BE2C (cell line): ENCODE results near the gene TNFRSF14.

Experiments used
- DNase-seq: peaks from one replicate; pipeline ENCODE4 v3.0.0-alpha.2; 2020
- H3K27me3 ChIP-seq: fragments of 250-450 bp; sonication (Bioruptor Pico); 2 replicates; pipeline ENCODE4 v1.5.1; 2020; ENCODE audit warnings: mild to moderate bottlenecking
- H3K36me3 ChIP-seq: fragments of 250-450 bp; sonication (Bioruptor Pico); 2 replicates; pipeline ENCODE4 v1.5.1; 2020; ENCODE audit warnings: mild to moderate bottlenecking
- H3K4me1 ChIP-seq: fragments of 250-450 bp; sonication (Bioruptor Pico); 2 replicates; pipeline ENCODE4 v1.5.1; 2020
- H3K4me3 ChIP-seq: 2 replicates; pipeline ENCODE4 v1.5.1; 2011; ENCODE audit warnings: low read depth, low read length
- H3K9me3 ChIP-seq: fragments of 250-450 bp; sonication (Bioruptor Pico); 2 replicates; pipeline ENCODE4 v1.5.1; 2020
- TF ChIP-seq, protein P1 (sequence below): IDR thresholded peaks from 2 replicates; pipeline ENCODE4 v1.5.1; 2012; ENCODE audit warnings: mild to moderate bottlenecking, low read depth, low read length

TNFRSF14 gene

DNA sequence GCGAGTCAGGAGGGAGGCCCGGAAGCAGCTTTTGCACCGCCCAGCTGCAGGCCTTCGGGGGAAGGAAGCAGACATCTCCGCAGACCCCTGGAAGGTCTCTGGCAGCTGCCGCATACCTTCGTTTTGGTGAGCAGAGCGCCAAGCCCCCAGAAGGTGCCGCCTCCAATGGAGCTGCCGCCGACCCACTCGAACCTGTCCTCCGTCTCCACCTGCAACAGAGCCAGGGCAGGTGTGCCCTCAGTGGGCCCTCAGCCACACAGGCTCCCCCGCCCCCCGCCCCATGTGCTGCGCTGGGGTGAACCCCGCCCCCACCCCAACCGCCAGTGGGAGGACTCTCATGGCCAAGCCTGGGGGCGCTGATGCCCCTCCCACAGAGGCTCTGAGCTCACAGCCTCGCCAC is 36.0 kb upstream of the TNFRSF14 start:
- DNase-seq: no peak
- no peak overlapping the region for H3K4me3 ChIP-seq
- H3K36me3 ChIP-seq: peaks cover 25% of the 10 kb centered on the region
- no peaks in the 10 kb centered on the region for H3K4me1 ChIP-seq
- no peaks in the 10 kb centered on the region for H3K9me3 ChIP-seq
- H3K27me3 ChIP-seq: no peaks in the 10 kb centered on the region
- TF ChIP-seq, protein P1, sequence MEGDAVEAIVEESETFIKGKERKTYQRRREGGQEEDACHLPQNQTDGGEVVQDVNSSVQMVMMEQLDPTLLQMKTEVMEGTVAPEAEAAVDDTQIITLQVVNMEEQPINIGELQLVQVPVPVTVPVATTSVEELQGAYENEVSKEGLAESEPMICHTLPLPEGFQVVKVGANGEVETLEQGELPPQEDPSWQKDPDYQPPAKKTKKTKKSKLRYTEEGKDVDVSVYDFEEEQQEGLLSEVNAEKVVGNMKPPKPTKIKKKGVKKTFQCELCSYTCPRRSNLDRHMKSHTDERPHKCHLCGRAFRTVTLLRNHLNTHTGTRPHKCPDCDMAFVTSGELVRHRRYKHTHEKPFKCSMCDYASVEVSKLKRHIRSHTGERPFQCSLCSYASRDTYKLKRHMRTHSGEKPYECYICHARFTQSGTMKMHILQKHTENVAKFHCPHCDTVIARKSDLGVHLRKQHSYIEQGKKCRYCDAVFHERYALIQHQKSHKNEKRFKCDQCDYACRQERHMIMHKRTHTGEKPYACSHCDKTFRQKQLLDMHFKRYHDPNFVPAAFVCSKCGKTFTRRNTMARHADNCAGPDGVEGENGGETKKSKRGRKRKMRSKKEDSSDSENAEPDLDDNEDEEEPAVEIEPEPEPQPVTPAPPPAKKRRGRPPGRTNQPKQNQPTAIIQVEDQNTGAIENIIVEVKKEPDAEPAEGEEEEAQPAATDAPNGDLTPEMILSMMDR: no peak

DNA sequence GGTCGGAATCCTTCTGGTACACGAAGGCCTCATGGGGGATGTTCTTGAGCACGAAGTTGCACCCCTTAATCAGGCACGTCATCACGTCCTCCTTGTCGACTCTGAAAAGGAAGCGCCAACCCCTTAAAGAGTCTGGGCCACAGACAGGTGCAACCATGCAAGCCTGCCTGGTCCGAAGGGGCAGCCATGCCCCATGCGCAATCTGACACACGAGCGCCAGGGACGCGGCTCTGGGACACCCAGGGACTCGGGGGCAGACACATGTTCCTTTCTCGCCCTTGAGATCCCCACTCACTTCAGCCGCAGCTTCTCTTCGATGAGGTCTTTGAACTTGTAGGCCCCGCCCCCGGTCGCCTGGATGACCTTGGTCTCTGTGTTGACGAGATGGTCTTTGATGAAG is 35.4 kb upstream of the TNFRSF14 start:
- TF ChIP-seq, protein P1: no peak
- Histone ChIP-seq H3K9me3 (no peaks in the 10 kb centered on the region), H3K4me3 (no peak overlapping the region), H3K27me3 (no peaks in the 10 kb centered on the region), H3K36me3 (peaks cover 25% of the 10 kb centered on the region), H3K4me1 (no peaks in the 10 kb centered on the region)
- no peak for DNase-seq

DNA sequence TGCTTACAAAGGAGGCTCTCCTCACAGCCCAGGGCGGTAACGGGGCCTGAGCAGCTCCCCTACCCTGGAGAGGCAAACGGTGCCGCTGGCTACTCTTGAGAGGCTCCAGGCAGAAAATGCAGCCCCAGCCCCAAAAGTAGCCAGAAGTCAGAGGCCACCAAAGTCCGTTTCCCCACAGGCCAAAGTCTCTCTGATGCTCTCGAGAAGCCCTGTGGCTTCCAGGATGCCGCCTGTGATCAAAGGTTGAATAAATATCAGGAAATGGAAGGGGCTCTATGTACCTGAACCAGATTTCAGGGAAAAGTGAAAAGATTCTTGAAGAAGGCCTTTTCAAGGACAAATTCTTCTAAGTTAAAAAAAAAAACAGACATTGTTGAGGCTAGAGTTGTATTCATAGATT is 33.9 kb upstream of the TNFRSF14 start:
- H3K9me3 ChIP-seq: no peaks in the 10 kb centered on the region
- no peak for DNase-seq
- H3K36me3 ChIP-seq: peaks cover 21% of the 10 kb centered on the region
- H3K4me1 ChIP-seq: peaks cover 4% of the 10 kb centered on the region; the same call in 1 of the 2 replicates
- no peaks in the 10 kb centered on the region for H3K27me3 ChIP-seq
- TF ChIP-seq, protein P1: no peak
- no peak overlapping the region for H3K4me3 ChIP-seq

DNA sequence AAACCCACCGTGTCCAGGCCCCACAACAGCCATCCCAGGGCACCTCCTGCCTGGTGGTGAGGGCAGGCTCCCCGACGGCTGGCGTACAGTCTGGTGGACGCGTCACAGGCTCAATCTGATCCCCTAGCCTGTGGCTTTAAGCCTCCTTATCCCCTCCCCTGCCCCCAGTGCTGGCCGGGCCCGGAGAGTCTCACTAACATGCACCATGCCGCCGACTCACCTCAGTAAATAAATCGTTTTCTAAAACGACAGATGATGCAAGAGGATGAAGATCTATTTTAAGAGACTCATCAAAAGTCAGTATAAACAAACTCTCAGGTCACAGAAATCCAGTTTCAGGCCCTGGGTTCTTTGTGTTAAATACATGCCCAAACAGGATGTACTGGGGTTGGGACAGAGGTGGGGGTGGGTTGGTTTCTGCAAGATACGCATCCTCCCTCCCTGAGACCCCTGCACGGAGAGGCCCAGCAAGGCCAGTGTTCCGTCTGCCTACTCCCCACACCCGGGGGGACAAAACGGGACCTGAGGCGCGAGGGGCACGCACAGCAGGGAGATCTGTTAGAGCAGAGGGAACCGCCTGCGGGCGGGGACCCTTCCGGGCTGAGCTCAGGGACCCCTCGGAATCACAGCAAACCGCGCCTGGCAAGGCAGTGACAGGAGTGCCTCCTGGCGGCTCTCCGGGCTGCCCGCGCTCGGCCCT is 32.8 kb upstream of the TNFRSF14 start:
- Histone ChIP-seq H3K36me3 (peaks cover 13% of the 10 kb centered on the region), H3K9me3 (no peaks in the 10 kb centered on the region), H3K4me1 (peaks cover 13% of the 10 kb centered on the region; the same call in 1 of the 2 replicates), H3K4me3 (no peak overlapping the region), H3K27me3 (no peaks in the 10 kb centered on the region)
- no peak for DNase-seq
- TF ChIP-seq, protein P1: no peak

DNA sequence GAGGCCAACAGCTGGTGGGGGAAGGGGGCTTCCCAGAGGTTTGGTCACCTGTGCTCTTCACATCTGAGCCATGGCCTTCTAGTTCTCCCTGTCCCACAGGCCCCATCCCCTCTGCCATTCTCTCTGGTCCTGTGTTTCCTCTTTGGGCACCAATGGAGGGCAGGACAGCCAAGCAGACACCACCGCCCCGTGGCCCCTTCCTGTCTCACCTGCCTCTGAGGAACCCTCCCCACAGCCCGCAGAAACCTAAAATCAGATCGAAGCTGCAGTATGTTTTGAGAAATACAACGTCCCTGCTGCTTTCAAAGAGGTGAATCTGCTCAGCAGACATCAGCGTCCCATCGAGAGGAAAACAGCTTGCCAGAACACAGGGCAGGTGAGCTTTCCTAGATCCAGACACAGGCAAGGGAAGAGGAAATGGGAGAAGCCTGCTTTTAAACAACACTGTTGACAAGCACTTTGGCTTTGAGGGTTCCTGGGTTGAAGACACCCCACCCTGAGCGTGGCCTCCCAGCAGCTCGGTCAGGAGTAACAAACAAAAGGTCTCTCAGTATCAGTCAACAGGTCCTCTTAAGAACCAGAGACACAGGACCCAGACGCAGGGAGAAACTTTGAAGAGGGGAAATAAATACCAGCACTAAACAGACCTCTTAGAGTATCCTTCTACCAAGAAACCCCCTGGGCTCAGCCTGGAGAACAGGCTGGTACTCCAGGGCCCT is 32.1 kb upstream of the TNFRSF14 start:
- DNase-seq: no peak
- H3K9me3 ChIP-seq: no peaks in the 10 kb centered on the region
- H3K4me3 ChIP-seq: no peak overlapping the region
- TF ChIP-seq, protein P1: no peak
- peaks cover 13% of the 10 kb centered on the region; the same call in 1 of the 2 replicates for H3K4me1 ChIP-seq
- H3K27me3 ChIP-seq: no peaks in the 10 kb centered on the region
- peaks cover 8% of the 10 kb centered on the region; the same call in 1 of the 2 replicates for H3K36me3 ChIP-seq

DNA sequence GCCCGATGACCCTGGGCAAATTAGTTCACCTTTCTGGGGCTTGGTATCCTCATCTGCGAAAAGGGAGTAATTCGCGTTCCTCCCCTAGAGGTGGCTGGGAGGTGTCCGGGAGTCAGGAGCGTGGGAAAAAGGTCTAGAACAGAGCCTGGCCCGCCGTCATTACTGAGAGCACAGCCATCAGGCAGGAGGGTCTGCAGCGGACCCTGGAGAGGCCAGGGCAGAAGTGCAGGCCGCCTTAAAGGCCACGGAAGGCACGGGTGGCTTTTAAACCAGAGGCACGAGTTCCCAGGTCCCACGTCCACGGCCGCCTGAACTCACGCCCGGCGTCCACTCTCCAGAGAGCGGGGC is 30.6 kb upstream of the TNFRSF14 start:
- H3K36me3 ChIP-seq: peaks cover 4% of the 10 kb centered on the region; the same call in 1 of the 2 replicates
- H3K27me3 ChIP-seq: no peaks in the 10 kb centered on the region
- peaks cover 13% of the 10 kb centered on the region; the same call in 1 of the 2 replicates for H3K4me1 ChIP-seq
- no peak for DNase-seq
- H3K9me3 ChIP-seq: no peaks in the 10 kb centered on the region
- peak overlapping the region; percentile 77 for H3K4me3 ChIP-seq
- TF ChIP-seq, protein P1: no peak
